NCI-H82 treated with DMSO at 0.1 percent for 48 hours (cell line): ENCODE results near the gene TCL1A.

Experiments used
- DNase-seq: peaks from one replicate; lab custom pipeline; 2025; ENCODE audit not compliant: unreplicated experiment; lab: John Stamatoyannopoulos, UW

Gene TCL1A

GRCh38 chr14:95707327-95707726 is 6.6 kb downstream of the TCL1A start:
- DNase-seq: no peak

- DNase-seq: no peak
Observed at GRCh38 chr14:95705518-95705917, 8.4 kb downstream of the TCL1A start.

GRCh38 chr14:95703805-95704204 is 10.1 kb downstream of the TCL1A start:
- no peak for DNase-seq

- no peak for DNase-seq
Observed at GRCh38 chr14:95703341-95703740, 10.6 kb downstream of the TCL1A start.

- no peak for DNase-seq
Observed at GRCh38 chr14:95701846-95702221, 12.1 kb downstream of the TCL1A start.

- no peak for DNase-seq
Observed at GRCh38 chr14:95700221-95700976, 13.5 kb downstream of the TCL1A start.

GRCh38 chr14:95699412-95699811 is 14.5 kb downstream of the TCL1A start:
- DNase-seq: no peak

- DNase-seq: no peak
Observed at GRCh38 chr14:95698287-95698686, 15.6 kb downstream of the TCL1A start.

GRCh38 chr14:95697764-95698163 is 16.2 kb downstream of the TCL1A start:
- no peak for DNase-seq

GRCh38 chr14:95696741-95697140 is 17.2 kb downstream of the TCL1A start:
- no peak for DNase-seq

- no peak for DNase-seq
Observed at GRCh38 chr14:95695913-95696312, 18.0 kb downstream of the TCL1A start.

- no peak for DNase-seq
Observed at GRCh38 chr14:95695051-95695450, 18.9 kb downstream of the TCL1A start.

- DNase-seq: no peak
Observed at GRCh38 chr14:95692109-95692508, 21.8 kb downstream of the TCL1A start.

- DNase-seq: no peak
Observed at GRCh38 chr14:95691591-95691990, 22.3 kb downstream of the TCL1A start.

GRCh38 chr14:95690815-95691214 is 23.1 kb downstream of the TCL1A start:
- DNase-seq: no peak

- no peak for DNase-seq
Observed at GRCh38 chr14:95689441-95689840, 24.5 kb downstream of the TCL1A start.

GRCh38 chr14:95686935-95687334 is 27.0 kb downstream of the TCL1A start:
- no peak for DNase-seq

GRCh38 chr14:95685978-95686922 is 27.7 kb downstream of the TCL1A start, which contains the start of gene TCL1B:
Gene TCL1B, plus strand, starts transcription at chr14:95686426. Its CDS starts 42 bp downstream, at chr14:95686468.
- no peak for DNase-seq

- DNase-seq: no peak
Observed at GRCh38 chr14:95683793-95684192, 30.1 kb downstream of the TCL1A start.

GRCh38 chr14:95681153-95681552 is 32.8 kb downstream of the TCL1A start:
- DNase-seq: no peak

- DNase-seq: no peak
Observed at GRCh38 chr14:95679998-95680735, 33.8 kb downstream of the TCL1A start.
